Stimulated activated CD8-positive, alpha-beta memory T cell treated with anti-CD3 and anti-CD28 coated beads, Interleukin-12 subunit alpha, Interleukin-12 subunit beta, amount 100 ng/mL, for 24 hours (primary cell): Measurements from ENCODE around the gene TSPAN6.

Experiments
- DNase-seq: peaks from one replicate; pipeline ENCODE4 v3.0.0-alpha.2; 2020; ENCODE audit errors: extremely low read depth

Gene TSPAN6

GRCh38 chrX:100584611-100585010 is 52.0 kb downstream of the TSPAN6 start, which contains the start of gene TNMD:
Gene TNMD (plus strand): TSS chrX:100584936. CDS start chrX:100585019, 83 bp downstream.
- DNase-seq, result no peak
